ENCODE results near the gene CNRIP1.

- TF ChIP-seq CTCF (IDR thresholded peaks at IDR 0.05; ENCODE audit: low read depth, low read length, poor library complexity, severe bottlenecking) (no peak), EZH2phosphoT487 (IDR thresholded peaks at IDR 0.05; ENCODE audit: borderline replicate concordance, low read length) (no peak)
Measured at GRCh38 chr2:68311033-68311432, 8.7 kb downstream of the CNRIP1 start.

Data from DOHH2 (cell line).